WERI-Rb-1 (cell line): Measurements from ENCODE around the gene LGR6.

Experiments
- DNase-seq: peaks from one replicate; pipeline ENCODE4 v3.0.0-alpha.2; 2020
- H3K27ac ChIP-seq: fragments of 250-450 bp; sonication (Bioruptor Pico); 2 replicates; pipeline ENCODE4 v1.5.1; 2020; ENCODE audit warnings: mild to moderate bottlenecking, moderate library complexity
- H3K27me3 ChIP-seq: fragments of 250-450 bp; sonication (Bioruptor Pico); 2 replicates; pipeline ENCODE4 v1.5.1; 2021; ENCODE audit warnings: mild to moderate bottlenecking, low read depth, moderate library complexity; ENCODE audit not compliant: insufficient read depth, severe bottlenecking
- H3K36me3 ChIP-seq: fragments of 250-450 bp; sonication (Bioruptor Pico); 2 replicates; pipeline ENCODE4 v1.5.1; 2020; ENCODE audit warnings: mild to moderate bottlenecking, moderate library complexity
- H3K4me3 ChIP-seq: 2 replicates; pipeline ENCODE4 v1.5.1; 2011; ENCODE audit warnings: low read depth, mild to moderate bottlenecking, control low read depth, low read length
- H3K9me3 ChIP-seq: fragments of 250-450 bp; sonication (Bioruptor Pico); 2 replicates; pipeline ENCODE4 v1.5.1; 2021; ENCODE audit warnings: mild to moderate bottlenecking, moderate library complexity; ENCODE audit not compliant: severe bottlenecking
- CTCF ChIP-seq: IDR thresholded peaks from 2 replicates; pipeline ENCODE4 v1.5.1; 2011; ENCODE audit warnings: low read depth, mild to moderate bottlenecking, control low read depth, inconsistent platforms, low read length

The LGR6 gene

GRCh38 chr1:202329891-202330290, 136.3 kb downstream of the LGR6 start:
- Histone ChIP-seq H3K4me3 (no peak overlapping the region), H3K27ac (no peak overlapping the region), H3K36me3 (peaks cover 64% of the 10 kb centered on the region), H3K27me3 (no peaks in the 10 kb centered on the region), H3K9me3 (no peaks in the 10 kb centered on the region)
- TF ChIP-seq CTCF: peak; percentile 82
- DNase-seq: peak; percentile 17

- peaks cover 96% of the 10 kb centered on the region for H3K36me3 ChIP-seq
- no peak for TF ChIP-seq CTCF
Observed at GRCh38 chr1:202333861-202334260, 140.3 kb downstream of the LGR6 start.

GRCh38 chr1:202343652-202344349, 150.2 kb downstream of the LGR6 start:
- H3K27ac ChIP-seq: peak overlapping the region; percentile 53
- H3K4me3 ChIP-seq: no peak overlapping the region
- peaks cover 22% of the 10 kb centered on the region for H3K36me3 ChIP-seq
- no peak for DNase-seq
- H3K27me3 ChIP-seq: no peaks in the 10 kb centered on the region
- TF ChIP-seq CTCF: peak; percentile 69
- no peaks in the 10 kb centered on the region for H3K9me3 ChIP-seq

More at GRCh38 chr1:202333861-202334260, 140.3 kb downstream of the LGR6 start:
- H3K4me3 ChIP-seq: no peak overlapping the region
- no peaks in the 10 kb centered on the region for H3K9me3 ChIP-seq
- no peak overlapping the region for H3K27ac ChIP-seq
- H3K27me3 ChIP-seq: no peaks in the 10 kb centered on the region
- no peak for DNase-seq

GRCh38 chr1:202348005-202348508, 154.5 kb downstream of the LGR6 start:
- H3K9me3 ChIP-seq: no peaks in the 10 kb centered on the region
- no peak for DNase-seq
- no peaks in the 10 kb centered on the region for H3K27me3 ChIP-seq
- peak overlapping the region; percentile 13 for H3K27ac ChIP-seq
- H3K36me3 ChIP-seq: peaks cover 9% of the 10 kb centered on the region; the same call in 1 of the 2 replicates
- H3K4me3 ChIP-seq: no peak overlapping the region
- TF ChIP-seq CTCF: no peak

GRCh38 chr1:202348509-202349205, 155.1 kb downstream of the LGR6 start, which contains the start of gene PPP1R12B:
PPP1R12B (plus strand) TSS chr1:202348699; CDS start chr1:202348852, 153 bp downstream.
- Histone ChIP-seq H3K36me3 (peaks cover 9% of the 10 kb centered on the region; the same call in 1 of the 2 replicates), H3K27ac (peak within 1 kb of the TSS; percentile 83), H3K4me3 (peak within 1 kb of the TSS; percentile 64), H3K9me3 (no peaks in the 10 kb centered on the region), H3K27me3 (no peaks in the 10 kb centered on the region)
- TF ChIP-seq CTCF: no peak; the same call in 1 of the 2 replicates
- DNase-seq: peak; percentile 100
